Thyroid gland (tissue), 4 donors: Measurements from ENCODE around the gene PLEKHB2. TPM values are rescaled to one million over a fixed set of nuclear protein-coding genes. Genes with fewer than 3 reads are reported as not detected.

Experiments
- DNase-seq, 2 donors: peaks; one replicate each; pipeline ENCODE4 v3.0.0-alpha.2; 2019
- H3K27ac ChIP-seq, 3 donors: fragments of 200-600 bp; sonication (generic); 1 replicate in 2 of 3; 2 replicates in 1 of 3; pipeline ENCODE4 v1.5.1; 2016 to 2019; ENCODE audit warnings: mild to moderate bottlenecking in 1 of 3, moderate library complexity in 1 of 3
- H3K27me3 ChIP-seq: fragments of 200-600 bp; sonication (generic); one replicate; pipeline ENCODE4 v1.5.1; 2019
- H3K36me3 ChIP-seq, 2 donors: fragments of 200-600 bp; sonication (generic); one replicate each; pipeline ENCODE4 v1.5.1; 2016 to 2019
- H3K4me1 ChIP-seq, 2 donors: fragments of 200-600 bp; sonication (generic); one replicate each; pipeline ENCODE4 v1.5.1; 2017 to 2019
- H3K4me3 ChIP-seq, 3 donors: fragments of 200-600 bp; sonication (generic); replicated peaks in 1 of 3; 1 replicate in 2 of 3; 2 replicates in 1 of 3; pipeline ENCODE4 v1.5.1; 2016; ENCODE audit warnings: mild to moderate bottlenecking in 1 of 3
- H3K9me3 ChIP-seq: fragments of 200-600 bp; sonication (generic); one replicate; pipeline ENCODE4 v1.5.1; 2017
- POLR2A ChIP-seq, 2 donors: fragments of 450-650 bp; IDR thresholded peaks; one replicate each; pipeline ENCODE4 v1.6.1; 2017; ENCODE audit warnings: antibody characterized with exemption in 2 of 2, mild to moderate bottlenecking in 2 of 2, moderate library complexity in 1 of 2
- WGBS, 2 donors: methylation state at CpG; one replicate each; pipeline ENCODE4 v1.1.5; 2017; 5-methylcytosine and 5-hydroxymethylcytosine counted together
- intact Hi-C: fragments of 100-400 bp; cut with DNase I; formaldehyde crosslinking; loops from one replicate; pipeline ENCODE4 v1.15.1; 2023
- total RNA-seq, 4 donors: library from RNA; depleted of rRNA; stranded (reverse); fragments of >200 nt; gene quantifications; one replicate each; pipeline ENCODE4 v1.2.3, GENCODE V29; 2016
- TF ChIP-seq, protein P1 (sequence below), 6 experiments: fragments of 200-600 bp in 3 of 6; fragments of 450-650 bp in 3 of 6; sonication (generic) in 3 of 6; IDR thresholded peaks; one replicate each; pipeline ENCODE4 v1.5.1; 2016 to 2019; ENCODE audit warnings: antibody characterized with exemption in 6 of 6, mild to moderate bottlenecking in 2 of 6, inconsistent platforms in 1 of 6, moderate library complexity in 1 of 6

Gene PLEKHB2
- total RNA-seq, 4 donors from 2014 or later, result 87.3 to 122 (median 103) TPM

DNA sequence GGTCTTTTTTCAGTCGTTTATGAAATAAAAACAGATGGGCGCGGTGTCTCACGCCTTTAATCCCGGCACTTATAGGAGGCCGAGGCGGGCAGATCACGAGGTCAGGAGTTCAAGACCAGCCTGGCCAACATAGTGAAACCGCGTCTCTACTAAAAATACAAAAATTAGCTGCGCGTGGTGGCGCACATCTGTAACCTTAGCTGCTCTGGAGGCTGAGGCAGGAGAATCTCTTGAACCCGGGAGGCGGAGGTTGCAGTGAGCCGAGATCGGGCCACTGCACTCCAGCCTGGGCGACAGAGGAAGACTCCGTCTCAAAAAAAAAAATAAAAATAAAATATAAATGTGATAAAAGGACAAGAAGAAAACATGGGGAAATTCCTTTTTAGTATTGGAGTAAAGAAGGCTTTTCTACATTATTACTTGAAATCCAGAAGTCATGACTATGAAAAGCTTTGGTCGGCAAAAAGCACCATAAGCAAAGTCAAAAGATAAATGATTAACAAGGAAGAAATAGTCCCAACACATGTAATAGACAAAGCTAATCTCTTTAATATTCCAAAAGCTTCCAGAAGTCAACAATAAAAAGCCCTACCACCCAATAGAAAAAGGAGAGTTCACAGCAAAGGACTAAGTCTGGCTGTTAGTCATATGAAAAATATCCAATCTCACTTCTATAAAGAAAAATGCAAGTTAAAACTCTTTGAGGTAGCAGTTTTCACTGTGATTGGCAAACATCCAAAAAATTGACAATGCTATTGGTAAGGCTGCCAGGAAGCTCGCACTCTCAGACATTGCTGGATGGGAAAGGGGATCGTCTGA is 10.5 kb upstream of the PLEKHB2 start:
- WGBS, 2 donors, result 80% methylated on average over 22 of the region's 22 CpGs
- no peak for TF ChIP-seq POLR2A (IDR thresholded peaks at IDR 0.05)
- TF ChIP-seq, protein P1, sequence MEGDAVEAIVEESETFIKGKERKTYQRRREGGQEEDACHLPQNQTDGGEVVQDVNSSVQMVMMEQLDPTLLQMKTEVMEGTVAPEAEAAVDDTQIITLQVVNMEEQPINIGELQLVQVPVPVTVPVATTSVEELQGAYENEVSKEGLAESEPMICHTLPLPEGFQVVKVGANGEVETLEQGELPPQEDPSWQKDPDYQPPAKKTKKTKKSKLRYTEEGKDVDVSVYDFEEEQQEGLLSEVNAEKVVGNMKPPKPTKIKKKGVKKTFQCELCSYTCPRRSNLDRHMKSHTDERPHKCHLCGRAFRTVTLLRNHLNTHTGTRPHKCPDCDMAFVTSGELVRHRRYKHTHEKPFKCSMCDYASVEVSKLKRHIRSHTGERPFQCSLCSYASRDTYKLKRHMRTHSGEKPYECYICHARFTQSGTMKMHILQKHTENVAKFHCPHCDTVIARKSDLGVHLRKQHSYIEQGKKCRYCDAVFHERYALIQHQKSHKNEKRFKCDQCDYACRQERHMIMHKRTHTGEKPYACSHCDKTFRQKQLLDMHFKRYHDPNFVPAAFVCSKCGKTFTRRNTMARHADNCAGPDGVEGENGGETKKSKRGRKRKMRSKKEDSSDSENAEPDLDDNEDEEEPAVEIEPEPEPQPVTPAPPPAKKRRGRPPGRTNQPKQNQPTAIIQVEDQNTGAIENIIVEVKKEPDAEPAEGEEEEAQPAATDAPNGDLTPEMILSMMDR (IDR thresholded peaks at IDR 0.05), result no peak
- no peaks in the 10 kb centered on the region for H3K36me3 ChIP-seq
- peaks cover 0 to 4% of the 10 kb centered on the region in 2 donors for H3K4me1 ChIP-seq
- no peak overlapping the region for H3K27ac ChIP-seq
- H3K27me3 ChIP-seq, result no peaks in the 10 kb centered on the region
- intact Hi-C loops, result no loop called here
- no peak overlapping the region for H3K4me3 ChIP-seq
- no peak for DNase-seq
- no peaks in the 10 kb centered on the region for H3K9me3 ChIP-seq

DNA sequence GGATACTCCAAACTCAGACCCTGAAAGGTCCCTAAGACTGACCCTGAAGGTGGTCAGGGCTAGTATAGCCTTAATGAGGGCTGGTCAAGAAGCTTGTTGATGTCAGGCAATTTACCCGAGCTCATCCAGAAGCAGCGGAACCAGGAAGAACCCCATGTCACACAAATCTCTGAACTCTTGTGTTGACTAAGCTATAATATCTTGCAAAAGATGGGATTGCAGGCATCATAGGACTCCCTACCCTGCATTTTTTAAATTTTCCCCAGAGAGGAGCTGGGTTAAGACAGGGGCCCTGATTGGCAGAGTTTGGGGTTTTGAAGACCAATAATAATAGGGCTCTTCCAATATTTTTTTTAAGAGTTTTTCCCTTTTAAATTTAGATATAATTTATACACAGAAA is 2.0 kb upstream of the PLEKHB2 start:
- DNase-seq, result no peak
- Histone ChIP-seq H3K4me1 (peaks cover 14 to 18% of the 10 kb centered on the region in 2 donors), H3K9me3 (no peaks in the 10 kb centered on the region), H3K4me3 (no peak overlapping the region), H3K27me3 (no peaks in the 10 kb centered on the region), H3K36me3 (no peaks in the 10 kb centered on the region), H3K27ac (no peak overlapping the region)
- no peak for TF ChIP-seq POLR2A (IDR thresholded peaks at IDR 0.05)
- TF ChIP-seq, protein P1 (IDR thresholded peaks at IDR 0.05), result no peak
- intact Hi-C loops, result no loop called here
- 85 to 90% methylated on average over 2 of the region's 2 CpGs for WGBS, 2 donors

DNA sequence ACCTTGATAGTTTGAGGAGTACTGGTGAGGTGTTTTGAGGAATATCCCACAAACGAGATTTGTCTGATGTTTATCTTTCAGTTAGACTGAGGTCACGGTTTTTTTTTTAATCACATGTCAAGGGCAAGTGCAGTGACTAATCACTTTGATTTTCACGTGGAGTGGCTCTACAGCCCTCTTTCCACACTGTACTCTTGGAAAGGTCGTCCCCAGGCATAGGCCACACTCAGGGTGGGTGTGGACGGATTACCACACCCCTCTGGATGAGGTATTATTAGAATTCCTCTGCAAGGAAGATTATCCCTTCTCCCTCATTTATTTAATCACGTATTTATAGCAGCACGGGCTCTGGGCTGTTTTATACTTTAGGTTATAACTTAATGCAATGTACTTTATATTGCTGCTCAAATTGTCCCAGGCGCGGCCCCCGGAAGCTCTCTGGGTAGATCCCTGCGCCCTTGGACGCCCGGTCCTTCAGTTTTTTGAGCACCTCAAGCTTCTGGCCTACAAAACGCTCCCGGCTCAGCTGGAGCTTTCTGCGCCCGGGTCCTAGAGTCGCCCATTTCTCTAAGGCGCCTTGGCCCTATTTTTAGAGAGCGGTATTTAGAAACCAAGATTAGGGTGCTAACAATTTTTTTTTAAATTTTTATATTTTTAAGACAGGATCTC is 515 bp upstream of the PLEKHB2 start:
- peaks cover 14 to 18% of the 10 kb centered on the region in 2 donors for H3K4me1 ChIP-seq
- 0 to 1% methylated on average over 20 of the region's 20 CpGs for WGBS, 2 donors
- H3K36me3 ChIP-seq, result no peaks in the 10 kb centered on the region
- intact Hi-C loops, result no loop called here
- no peaks in the 10 kb centered on the region for H3K9me3 ChIP-seq
- no peak for TF ChIP-seq POLR2A (IDR thresholded peaks at IDR 0.05)
- TF ChIP-seq, protein P1 (IDR thresholded peaks at IDR 0.05), result no peak
- no peaks in the 10 kb centered on the region for H3K27me3 ChIP-seq
- DNase-seq, result peak; percentile 82 to 83
- peak overlapping the region; percentile 14 to 89 (median 82) for H3K4me3 ChIP-seq
- H3K27ac ChIP-seq, result peak overlapping the region; percentile 86 to 97 (median 92)

DNA sequence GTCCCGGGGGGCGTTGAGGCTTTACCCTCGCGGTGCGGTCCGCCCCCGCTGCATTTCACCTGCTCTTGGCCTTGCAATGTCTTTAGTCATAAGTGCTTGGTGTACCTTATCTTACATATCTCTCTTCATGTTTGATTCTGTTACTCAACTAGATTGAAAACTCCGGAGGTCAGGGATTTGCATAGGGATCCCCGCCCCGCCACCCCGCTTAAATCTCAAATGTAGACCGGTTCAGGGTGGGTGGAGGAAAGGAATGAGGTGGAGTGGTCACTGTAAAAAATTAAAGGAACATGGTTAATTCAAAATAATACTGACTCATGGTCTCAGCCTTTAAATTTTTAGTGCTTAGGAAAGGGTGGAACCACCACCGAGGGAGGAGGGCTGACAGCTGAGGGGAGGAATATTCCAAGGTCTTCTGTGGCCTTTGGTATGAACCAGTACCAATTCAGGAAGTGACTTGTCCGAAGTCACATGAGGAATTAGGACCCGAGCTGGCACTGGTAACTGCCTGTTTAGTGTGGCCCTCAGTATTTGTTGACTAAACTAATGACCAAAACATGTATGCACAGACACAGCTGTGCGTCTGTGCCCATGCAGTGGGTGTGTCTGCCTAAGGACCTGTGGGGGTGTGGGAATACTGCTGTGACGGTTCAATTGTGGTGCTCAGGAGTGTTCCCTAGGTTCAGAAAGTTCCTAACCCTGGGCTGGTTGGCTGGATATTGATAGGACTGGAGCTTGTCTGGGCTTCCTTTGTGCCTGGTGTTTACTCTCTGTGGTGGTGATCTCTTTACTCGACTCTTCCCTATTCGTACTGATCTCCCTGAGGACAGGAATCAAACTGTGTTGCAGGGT is 1.0 kb downstream of the PLEKHB2 start:
- TF ChIP-seq POLR2A (IDR thresholded peaks at IDR 0.05), result no peak
- TF ChIP-seq, protein P1 (IDR thresholded peaks at IDR 0.05), result no peak
- H3K36me3 ChIP-seq, result no peaks in the 10 kb centered on the region
- peak overlapping the region; percentile 86 to 97 (median 92) for H3K27ac ChIP-seq
- peaks cover 14 to 18% of the 10 kb centered on the region in 2 donors for H3K4me1 ChIP-seq
- H3K4me3 ChIP-seq, result peak overlapping the region; percentile 44 to 89 (median 82)
- intact Hi-C loops, result no loop called here
- peak; percentile 61 to 63 for DNase-seq
- H3K27me3 ChIP-seq, result no peaks in the 10 kb centered on the region
- no peaks in the 10 kb centered on the region for H3K9me3 ChIP-seq
- WGBS, 2 donors, result 1 to 3% methylated on average over 19 of the region's 19 CpGs
